HG02642 (cell line): ENCODE results near the gene CCKAR.
A peak's percentile ranks its signal among the peaks of the same experiment; 100 is the strongest.

Experiments
- ATAC-seq: cut with Tn5 transposase; IDR thresholded peaks from one replicate; pipeline ENCODE4 v1.9.1; 2021; ENCODE audit warnings: mild to moderate bottlenecking; ENCODE audit not compliant: unreplicated experiment, poor library complexity

The CCKAR gene

DNA sequence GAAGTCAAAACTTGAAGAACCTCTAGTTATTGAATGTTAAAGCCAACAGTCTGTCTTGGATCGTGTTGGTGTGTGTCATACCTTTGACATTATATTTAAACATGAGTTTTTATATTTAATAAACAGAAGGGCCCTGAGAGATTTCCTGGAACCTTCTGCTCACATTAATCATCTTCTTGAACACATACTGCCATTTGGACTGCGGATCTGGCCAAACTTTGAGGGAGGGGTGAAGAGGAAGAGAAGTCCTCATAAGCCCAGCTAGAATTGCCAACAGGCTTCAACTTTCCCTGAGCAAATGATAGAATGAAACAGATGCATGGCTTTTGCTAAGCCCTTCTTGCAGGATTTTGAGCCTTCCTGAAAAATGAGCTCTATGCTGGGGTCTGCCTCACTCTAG is 27.4 kb downstream of the CCKAR start:
- no peak for ATAC-seq

DNA sequence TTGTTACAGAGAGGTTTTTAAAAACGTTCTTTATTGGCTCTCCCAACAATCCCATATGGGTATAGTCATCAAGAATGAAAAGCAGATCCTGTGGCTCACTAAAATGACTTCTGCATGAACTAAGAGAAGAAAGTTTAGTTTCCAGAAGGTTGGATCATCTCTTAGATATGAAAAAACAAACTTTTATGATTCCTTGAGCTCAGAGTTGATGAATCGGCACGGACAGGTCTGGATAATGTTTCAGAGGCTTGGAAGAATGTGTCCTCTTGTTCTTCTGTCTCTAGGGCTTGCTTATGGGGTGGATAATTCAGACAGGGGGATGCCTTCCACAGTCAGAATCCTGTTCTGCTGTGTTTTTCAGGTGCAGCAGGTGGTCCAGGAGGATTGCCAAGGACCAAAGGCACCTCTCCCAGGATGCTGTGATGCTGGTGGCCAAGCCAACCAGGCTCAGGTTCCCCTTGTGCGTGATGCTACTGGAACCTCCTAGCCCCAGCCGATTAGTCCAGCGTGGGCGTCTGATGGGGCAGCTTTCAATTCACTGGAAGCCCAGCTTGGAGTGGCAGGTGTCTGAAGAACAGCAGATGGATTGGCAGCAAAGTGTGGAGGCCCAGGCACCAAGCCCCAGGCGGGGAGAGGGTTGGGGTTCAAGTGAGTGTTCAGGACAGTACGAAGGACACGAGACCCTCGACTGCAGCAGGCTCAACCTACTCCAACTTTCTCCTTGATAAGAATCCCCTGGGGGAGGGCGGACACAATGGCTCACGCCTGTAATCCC is 30.3 kb downstream of the CCKAR start:
- ATAC-seq: no peak

DNA sequence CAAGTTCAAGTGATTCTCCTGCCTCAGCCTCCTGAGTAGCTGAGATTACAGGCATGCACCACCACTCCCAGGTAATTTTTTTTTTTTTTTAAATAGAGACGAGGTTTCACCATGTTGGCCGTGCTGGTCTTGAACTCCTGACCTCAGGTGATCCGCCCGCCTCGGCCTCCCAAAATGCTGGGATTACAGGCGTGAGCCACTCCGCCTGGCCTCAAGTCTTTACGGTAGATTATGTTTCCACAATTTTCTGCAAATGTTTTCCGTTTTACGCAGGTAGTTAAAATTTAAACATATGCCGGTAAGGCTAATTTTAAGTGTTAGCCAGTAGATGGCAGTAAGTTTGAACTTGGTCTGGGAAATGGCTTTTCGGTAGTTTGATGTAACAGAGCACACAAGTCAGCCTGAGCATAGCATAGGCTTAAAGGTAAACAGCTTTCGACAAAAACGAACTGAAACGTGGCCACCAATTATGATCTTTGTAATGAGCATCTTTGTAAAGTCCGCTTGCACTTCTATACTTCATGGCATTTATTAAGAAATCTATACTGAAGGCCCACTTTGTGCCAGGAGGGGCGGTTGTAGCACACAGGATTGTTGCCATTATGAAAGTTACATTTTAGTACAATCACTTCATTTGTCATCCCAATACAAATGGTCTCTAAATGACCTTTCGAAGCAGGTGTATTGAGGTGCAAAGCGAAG is 31.1 kb downstream of the CCKAR start:
- ATAC-seq: peak; percentile 60

DNA sequence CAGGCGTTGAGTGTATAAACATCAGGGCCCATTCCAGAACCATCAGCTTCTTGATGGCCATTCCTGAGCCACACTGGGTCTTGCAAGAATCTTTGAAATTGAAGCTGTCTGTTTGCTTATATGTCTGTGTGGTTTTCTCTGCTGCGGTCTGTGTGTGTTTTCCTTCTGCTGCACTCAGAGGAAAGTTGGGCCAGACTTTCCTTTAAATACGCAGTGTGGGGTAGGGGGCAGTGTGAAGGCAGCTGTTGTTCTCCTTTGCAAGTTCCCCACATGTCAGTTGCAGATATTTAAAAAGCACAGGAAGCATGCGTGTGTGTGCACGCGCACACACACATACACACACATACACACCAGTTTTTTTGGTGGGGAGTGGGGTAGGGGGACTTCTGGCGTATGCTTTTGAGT is 32.1 kb downstream of the CCKAR start:
- ATAC-seq: no peak

DNA sequence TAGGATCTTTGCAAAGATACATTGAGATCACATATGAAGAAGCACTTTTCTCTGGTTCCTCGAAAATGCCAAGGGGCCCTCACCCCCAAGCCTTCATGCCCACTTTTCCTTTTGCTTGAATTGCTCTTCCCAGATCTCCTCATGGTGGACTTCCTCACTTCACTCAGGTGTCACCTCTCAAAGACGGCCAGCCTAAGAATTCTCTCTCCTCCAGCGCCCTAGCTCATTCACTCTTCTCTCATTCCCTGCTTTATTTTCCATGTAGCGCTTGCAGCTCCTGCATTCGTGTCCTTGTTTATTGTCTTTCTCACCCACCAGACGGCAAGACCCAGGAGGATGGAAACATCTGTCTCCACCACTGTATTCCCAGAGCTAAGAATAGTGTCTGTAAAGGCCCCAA is 32.9 kb downstream of the CCKAR start:
- no peak for ATAC-seq

DNA sequence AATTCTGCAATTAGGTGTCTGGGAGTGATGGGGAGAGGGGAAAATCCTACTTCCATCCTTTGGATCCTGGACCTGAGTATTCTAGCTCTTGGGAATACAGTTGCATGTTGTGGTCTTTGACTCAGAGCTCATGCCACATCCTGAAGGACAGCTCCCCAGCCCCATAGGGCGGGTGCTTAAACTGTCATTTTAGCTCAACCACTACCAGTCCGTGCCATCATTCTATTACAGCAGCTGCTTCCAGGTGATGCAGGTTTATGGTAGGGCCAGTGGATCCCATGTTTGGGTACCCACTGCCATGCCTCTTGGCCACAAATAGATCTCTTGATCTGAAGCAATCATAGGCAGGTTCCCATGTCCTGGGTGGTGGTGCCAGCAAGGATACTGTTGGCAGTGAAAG is 34.7 kb downstream of the CCKAR start:
- no peak for ATAC-seq

DNA sequence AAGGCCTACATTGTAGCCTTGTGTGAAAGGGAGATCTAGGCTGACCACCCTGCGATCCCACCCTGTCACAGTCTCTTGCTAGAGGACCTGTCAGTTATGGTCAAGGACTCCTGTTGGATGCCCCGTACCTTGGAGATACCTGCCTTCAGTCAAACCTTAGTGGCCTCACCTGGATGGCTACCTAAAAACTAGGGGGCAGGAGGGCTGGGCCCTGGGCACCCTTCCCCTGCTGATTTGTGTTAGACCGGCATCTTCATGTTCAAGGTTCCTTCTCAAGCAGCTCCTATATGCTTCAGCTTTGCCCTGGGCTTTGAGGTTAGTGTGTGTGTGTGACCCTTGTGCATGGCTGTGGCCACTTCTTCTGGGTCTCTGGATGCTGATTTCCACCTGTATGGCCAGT is 35.3 kb downstream of the CCKAR start:
- ATAC-seq: no peak

DNA sequence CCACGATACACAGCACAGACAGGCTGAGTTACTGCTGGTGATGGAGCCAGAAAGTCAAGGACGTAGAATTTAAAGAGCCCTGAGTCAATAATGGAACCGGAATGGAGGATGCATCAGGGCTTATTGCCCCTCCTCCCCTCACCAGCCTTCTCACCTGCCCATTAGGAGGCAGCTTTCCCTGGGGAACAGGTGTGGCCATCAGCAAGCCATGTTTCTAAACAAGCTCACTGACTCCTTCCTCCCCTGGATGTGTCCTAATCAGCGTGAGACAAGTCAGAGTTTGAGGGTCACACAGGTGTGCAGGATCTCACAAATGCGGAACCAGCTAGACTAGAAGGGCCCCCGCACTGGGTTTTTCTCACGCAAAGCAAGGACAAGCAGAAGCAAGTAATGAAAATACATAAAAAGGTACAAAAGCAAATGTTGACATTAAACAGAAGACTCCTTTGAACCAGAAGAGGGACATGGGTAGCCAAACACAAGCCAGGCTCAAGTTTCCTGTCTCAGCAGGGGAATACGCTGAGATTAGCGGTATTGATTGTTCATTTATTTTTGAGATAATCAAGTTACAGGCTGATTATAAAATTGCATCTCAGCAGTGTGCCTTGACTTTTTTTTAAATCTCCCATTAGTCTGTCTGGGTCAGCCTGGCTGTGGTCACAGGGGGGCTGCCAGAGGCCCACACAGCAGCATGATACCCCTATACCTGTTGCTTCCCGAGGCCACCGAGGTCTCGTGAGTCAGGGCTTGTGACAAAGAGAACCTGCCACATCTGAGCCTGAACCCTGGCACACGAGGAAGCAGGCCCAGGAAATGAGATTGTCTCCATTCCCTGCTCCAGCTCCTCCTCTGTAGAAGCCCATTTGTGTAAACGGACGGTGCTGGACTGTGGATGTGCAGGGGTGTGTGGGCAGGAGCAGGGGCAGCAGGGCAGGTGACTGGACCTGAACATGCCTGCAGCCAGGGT is 37.4 kb downstream of the CCKAR start:
- ATAC-seq: no peak

DNA sequence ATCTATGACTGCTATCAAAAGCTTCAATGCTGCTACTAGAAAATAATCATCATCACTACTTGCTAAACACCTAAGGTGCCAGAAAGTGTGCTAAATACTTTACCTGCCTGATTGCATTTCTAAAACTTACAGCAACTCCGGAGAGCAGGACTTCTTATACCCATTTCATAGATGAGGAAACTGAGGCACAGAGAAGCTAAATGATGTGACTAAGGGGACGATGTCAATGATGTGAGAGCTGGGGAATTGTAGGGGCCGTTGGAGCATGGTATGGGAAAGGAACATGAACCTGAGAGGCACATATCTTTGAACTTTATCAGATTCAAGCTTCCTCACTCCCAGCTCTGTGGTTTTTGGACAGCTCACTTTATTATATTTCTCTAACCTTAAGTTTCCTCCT is 38.7 kb downstream of the CCKAR start:
- no peak for ATAC-seq

DNA sequence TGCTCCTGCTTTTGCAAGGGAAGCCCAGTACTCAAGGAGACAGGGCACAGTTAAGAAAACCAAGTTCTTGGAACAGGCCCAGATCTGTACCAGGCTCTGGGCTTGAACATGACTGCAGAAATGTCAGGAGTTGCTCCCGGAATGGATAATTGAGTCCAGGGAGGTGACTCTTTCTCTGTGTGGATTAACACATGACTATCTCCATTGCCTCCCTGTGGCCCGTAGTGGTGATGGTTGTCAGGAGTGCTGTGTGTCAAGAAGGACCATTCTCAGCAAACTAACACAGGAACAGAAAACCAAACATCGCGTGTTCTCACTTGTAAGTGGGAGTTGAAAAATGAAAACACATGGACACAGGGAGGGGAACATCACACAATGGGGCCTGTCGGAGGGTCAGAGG is 39.9 kb downstream of the CCKAR start:
- no peak for ATAC-seq

DNA sequence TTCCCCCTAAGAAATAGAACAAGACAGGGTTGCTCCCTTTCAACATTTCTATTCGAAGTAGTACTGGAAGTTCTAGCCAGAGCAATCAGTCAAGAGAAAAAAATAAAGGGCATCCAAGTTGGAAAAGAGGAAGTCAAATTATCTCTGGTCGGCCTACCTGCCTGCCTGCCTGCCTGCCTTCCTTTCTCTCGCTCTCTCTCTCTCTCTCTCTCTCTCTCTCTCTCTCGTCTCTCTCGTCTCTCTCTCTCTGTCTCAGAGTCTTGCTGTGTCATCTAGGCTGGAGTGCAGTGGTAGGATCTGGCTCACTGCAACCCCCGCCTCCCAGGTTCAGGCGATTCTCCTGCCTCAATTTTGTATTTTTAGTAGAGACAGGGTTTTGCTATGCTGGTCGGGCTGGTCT is 42.9 kb downstream of the CCKAR start:
- ATAC-seq: no peak

DNA sequence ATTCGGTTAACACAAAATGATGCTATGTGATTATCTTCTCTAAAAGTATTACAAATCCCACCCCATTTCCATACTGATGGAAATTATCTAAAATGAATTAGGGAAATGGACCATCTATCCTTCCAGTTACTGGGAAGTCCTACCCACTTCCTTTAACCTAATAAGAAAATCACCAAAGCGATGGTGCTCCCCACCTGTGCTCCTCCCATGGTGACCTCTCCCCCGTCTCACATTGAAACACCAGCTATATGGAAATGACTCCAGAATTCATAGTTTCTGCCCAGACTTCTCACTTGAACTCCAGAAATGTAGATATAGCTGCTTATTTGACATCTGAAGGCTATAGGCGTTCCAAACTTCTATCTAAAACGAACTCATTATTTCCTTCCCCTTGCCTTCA is 48.5 kb downstream of the CCKAR start:
- no peak for ATAC-seq

DNA sequence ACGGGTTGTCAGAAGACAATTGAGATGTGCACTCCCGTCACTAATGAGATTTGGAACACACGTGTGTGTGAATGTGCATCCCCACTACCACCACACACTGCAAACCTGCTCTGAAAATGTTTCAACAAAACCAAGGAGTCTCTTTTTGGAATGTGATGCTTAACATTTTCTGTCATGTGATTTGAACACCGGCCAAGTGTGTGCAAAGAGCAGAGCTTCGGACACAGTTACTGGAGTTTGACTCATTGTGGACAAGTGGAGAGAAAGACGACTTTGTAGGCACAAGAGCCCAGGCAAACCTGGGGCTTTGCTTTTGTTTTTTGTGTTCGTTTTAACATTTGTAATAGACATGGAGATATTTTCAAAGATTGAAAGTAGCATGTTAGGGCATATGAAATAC is 49.2 kb downstream of the CCKAR start:
- ATAC-seq: no peak

DNA sequence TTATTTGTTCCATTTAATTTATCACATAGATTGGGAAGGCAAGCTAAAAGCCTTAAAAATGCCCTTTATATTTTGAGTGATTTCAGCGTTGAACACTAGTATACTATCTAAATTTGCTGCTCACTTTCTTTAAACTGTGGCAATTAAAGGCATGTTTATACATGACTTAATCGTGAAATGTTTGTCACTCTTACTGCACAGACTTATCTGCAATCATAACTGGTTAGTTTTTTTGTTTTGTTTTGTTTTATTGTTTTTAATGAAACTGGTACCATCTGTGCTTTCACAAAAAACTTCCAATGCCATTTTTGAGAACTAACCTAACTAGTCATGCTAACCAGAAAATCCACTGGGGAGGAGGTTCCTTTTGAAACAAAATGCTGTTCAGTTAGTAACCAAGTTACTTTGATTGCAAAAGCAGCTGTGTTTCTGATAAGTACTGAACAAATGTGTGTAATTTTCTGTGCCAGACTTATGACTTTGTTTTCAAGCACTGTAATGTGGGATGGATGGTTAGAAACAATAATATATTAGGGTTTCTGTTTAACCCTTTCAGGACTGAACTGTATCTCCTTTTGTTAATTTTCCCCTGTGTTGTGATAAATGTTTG is 56.1 kb downstream of the CCKAR start:
- no peak for ATAC-seq

DNA sequence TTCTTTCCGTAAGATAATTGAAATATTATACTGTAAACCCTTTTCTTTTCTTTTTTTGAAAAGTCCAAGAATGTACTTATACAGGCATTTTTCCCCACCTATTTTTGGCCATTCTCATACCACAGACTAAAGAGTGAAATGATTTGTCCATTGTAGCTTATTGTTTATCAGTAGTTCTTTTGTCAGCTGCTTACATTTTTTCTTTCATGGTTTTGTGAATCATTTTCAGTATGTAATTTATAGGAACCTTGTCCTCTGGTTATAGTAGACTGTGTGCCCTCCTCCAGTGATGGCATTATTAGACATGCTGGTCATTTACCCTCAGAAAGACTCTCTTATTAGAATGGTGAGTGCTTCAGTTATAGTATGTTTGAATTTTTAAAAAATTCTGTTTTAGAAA is 56.7 kb downstream of the CCKAR start:
- no peak for ATAC-seq

DNA sequence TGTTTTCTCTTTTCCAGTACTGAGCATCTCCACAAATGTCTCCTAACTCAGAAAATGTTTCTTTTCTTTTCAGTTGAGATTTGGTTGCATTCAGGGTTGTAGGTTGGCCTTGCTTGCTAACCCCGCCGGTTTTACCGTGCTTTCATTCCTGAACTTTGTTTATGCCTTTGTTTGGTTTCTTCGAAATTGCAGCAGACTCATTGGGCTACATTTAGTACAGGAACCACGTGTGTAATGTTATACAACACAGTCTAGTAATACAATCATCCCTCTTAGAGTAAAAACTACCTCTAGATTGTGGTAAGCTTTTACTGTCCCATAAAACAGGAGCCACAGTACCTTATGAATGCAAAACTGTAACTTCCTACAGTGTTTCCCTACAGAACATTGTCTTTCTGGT is 57.9 kb downstream of the CCKAR start:
- no peak for ATAC-seq

DNA sequence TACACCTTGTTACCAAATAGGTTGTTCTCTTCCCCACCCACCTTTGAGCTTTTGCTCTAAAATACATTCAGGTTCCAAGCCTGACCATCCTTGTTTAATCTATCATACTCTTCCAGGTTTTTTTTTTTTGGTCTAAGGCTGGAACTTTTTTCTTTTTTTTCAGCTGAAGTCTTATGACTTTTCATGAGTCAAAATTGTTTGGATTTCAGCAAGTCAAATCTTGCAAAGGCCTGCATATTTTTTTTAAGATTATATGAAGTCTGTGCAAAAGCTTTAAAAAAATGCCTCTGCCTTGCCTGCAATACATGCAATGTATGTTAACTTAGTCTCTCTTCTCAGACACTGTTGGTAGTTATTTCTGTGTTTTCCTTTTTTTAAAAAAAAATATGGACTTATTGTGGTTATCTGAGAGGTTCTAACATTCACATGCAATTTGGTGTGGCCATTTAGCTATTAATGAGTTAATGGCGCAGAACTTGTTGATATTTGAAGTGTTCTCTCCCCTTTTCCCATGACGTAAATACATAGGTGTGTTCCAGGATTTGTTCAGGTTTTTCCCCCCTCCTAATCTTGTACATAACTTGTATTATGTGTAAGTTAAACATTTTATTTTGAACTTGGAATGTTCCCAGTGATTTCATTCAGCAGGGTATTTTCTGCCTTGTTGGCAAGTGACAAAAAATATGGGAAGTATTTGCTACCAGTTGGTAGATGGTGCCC is 58.7 kb downstream of the CCKAR start:
- ATAC-seq: no peak
